KMS-11 (cell line): Measurements from ENCODE around the gene ATG3.
A peak's percentile ranks its signal among the peaks of the same experiment; 100 is the strongest.

ENCODE experiments used
- H2AFZ ChIP-seq: fragments of 200-600 bp; sonication (generic); 2 replicates; pipeline ENCODE4 v1.6.1; 2016; ENCODE audit warnings: antibody characterized with exemption, mixed run types, low read depth
- H3K27ac ChIP-seq: fragments of 200-600 bp; sonication (generic); 2 replicates; pipeline ENCODE4 v1.6.1; 2016; ENCODE audit warnings: mild to moderate bottlenecking, mixed run types
- H3K27me3 ChIP-seq: fragments of 200-600 bp; sonication (generic); 2 replicates; pipeline ENCODE4 v1.6.1; 2017; ENCODE audit warnings: mild to moderate bottlenecking, low read depth, mixed run types, moderate library complexity; ENCODE audit not compliant: insufficient read depth
- H3K36me3 ChIP-seq: fragments of 200-600 bp; sonication (generic); 2 replicates; pipeline ENCODE4 v1.6.1; 2017; ENCODE audit warnings: mild to moderate bottlenecking, mixed run types; ENCODE audit not compliant: insufficient read depth
- H3K4me1 ChIP-seq: fragments of 200-600 bp; sonication (generic); 2 replicates; pipeline ENCODE4 v1.6.1; 2016; ENCODE audit warnings: mild to moderate bottlenecking, low read depth, mixed run types; ENCODE audit not compliant: poor library complexity, severe bottlenecking
- H3K4me2 ChIP-seq: fragments of 200-600 bp; sonication (generic); 2 replicates; pipeline ENCODE4 v1.7.0; 2016; ENCODE audit warnings: mild to moderate bottlenecking, mixed run types
- H3K4me3 ChIP-seq: fragments of 200-600 bp; sonication (generic); IDR thresholded peaks from 2 replicates; pipeline ENCODE4 v1.6.1; 2017; ENCODE audit warnings: low read depth, low read length, mixed read lengths; ENCODE audit not compliant: insufficient read depth
- H3K79me2 ChIP-seq: fragments of 200-600 bp; sonication (generic); 2 replicates; pipeline ENCODE4 v1.6.1; 2016; ENCODE audit warnings: low read depth, mixed run types; ENCODE audit not compliant: insufficient read depth
- H3K9ac ChIP-seq: fragments of 200-600 bp; sonication (generic); 2 replicates; pipeline ENCODE4 v1.6.1; 2016; ENCODE audit warnings: mild to moderate bottlenecking, mixed run types
- H4K20me1 ChIP-seq: fragments of 200-600 bp; sonication (generic); 2 replicates; pipeline ENCODE4 v1.6.1; 2016; ENCODE audit warnings: mild to moderate bottlenecking, mixed run types; ENCODE audit not compliant: insufficient read depth
- CTCF ChIP-seq: fragments of 200-600 bp; sonication (generic); conservative IDR thresholded peaks from 2 replicates; pipeline ENCODE4 v1.6.1; 2017; ENCODE audit warnings: low read depth, mild to moderate bottlenecking, antibody characterized with exemption, low read length, moderate library complexity, mixed read lengths

The ATG3 gene

GRCh38 chr3:112597945-112598344, 36.2 kb upstream of the ATG3 start:
- no peaks in the 10 kb centered on the region for H4K20me1 ChIP-seq
- no peaks in the 10 kb centered on the region for H3K27me3 ChIP-seq
- peaks cover 4% of the 10 kb centered on the region for H3K4me1 ChIP-seq
- TF ChIP-seq CTCF = no peak
- no peaks in the 10 kb centered on the region for H3K79me2 ChIP-seq
- no peak overlapping the region for H3K4me2 ChIP-seq
- H3K9ac ChIP-seq = no peak overlapping the region
- no peak overlapping the region for H2AFZ ChIP-seq
- no peak overlapping the region for H3K4me3 ChIP-seq
- H3K27ac ChIP-seq = no peak overlapping the region
- H3K36me3 ChIP-seq = no peaks in the 10 kb centered on the region

GRCh38 chr3:112594856-112595255, 33.1 kb upstream of the ATG3 start:
- Histone ChIP-seq H3K79me2 (no peaks in the 10 kb centered on the region), H2AFZ (no peak overlapping the region), H3K9ac (no peak overlapping the region), H3K4me1 (no peaks in the 10 kb centered on the region), H3K4me3 (no peak overlapping the region), H3K36me3 (no peaks in the 10 kb centered on the region), H3K27me3 (no peaks in the 10 kb centered on the region), H4K20me1 (no peaks in the 10 kb centered on the region), H3K27ac (no peak overlapping the region), H3K4me2 (no peak overlapping the region)
- no peak for TF ChIP-seq CTCF

DNA sequence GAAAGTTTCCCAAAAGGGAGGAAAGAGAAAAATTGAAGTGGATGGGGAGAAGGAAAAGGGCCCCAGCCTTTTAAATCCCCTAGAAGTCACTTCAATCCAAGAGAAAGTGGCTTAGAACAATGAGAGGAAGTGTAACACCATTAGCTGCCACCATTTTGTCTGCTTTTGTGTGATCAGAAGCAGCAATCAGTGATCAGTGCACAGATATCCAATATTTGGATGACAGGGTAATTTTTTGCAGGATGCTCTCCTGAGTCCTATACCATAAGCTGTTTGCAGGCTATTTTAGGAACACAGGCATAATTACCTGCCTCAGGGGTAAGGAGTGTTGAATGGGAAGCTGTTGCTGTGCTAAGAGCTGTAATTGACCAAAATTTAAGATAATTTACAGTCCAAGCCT, 31.5 kb upstream of the ATG3 start:
- H4K20me1 ChIP-seq = no peaks in the 10 kb centered on the region
- no peak overlapping the region for H3K4me2 ChIP-seq
- H3K36me3 ChIP-seq = no peaks in the 10 kb centered on the region
- H3K27ac ChIP-seq = no peak overlapping the region
- no peak overlapping the region for H3K9ac ChIP-seq
- no peak for TF ChIP-seq CTCF
- no peaks in the 10 kb centered on the region for H3K27me3 ChIP-seq
- H2AFZ ChIP-seq = no peak overlapping the region
- no peaks in the 10 kb centered on the region for H3K79me2 ChIP-seq
- H3K4me1 ChIP-seq = no peaks in the 10 kb centered on the region
- H3K4me3 ChIP-seq = no peak overlapping the region

GRCh38 chr3:112587336-112587735, 25.6 kb upstream of the ATG3 start:
- Histone ChIP-seq H3K4me2 (peak overlapping the region; percentile 6; the same call in 1 of the 2 replicates), H3K27ac (no peak overlapping the region)
- TF ChIP-seq CTCF = no peak

More at GRCh38 chr3:112587336-112587735, 25.6 kb upstream of the ATG3 start:
- Histone ChIP-seq H2AFZ (no peak overlapping the region), H3K36me3 (no peaks in the 10 kb centered on the region), H3K79me2 (no peaks in the 10 kb centered on the region), H3K27me3 (no peaks in the 10 kb centered on the region), H3K9ac (no peak overlapping the region), H3K4me1 (peaks cover 11% of the 10 kb centered on the region), H3K4me3 (no peak overlapping the region), H4K20me1 (no peaks in the 10 kb centered on the region)
